ENCODE measurements around the gene SLC28A3.
A peak's percentile ranks its signal among the peaks of the same experiment; 100 is the strongest.

Gene SLC28A3

GRCh38 chr9:84339503-84339902 is 1.1 kb downstream of the SLC28A3 start:
- no peak for DNase-seq

GRCh38 chr9:84338792-84339191 is 1.8 kb downstream of the SLC28A3 start:
- DNase-seq: no peak

- no peak for DNase-seq
Observed at GRCh38 chr9:84337252-84337651, 3.3 kb downstream of the SLC28A3 start.

- DNase-seq: peak; percentile 7
Observed at GRCh38 chr9:84331119-84331809, 9.3 kb downstream of the SLC28A3 start.

GRCh38 chr9:84330246-84330645 is 10.3 kb downstream of the SLC28A3 start:
- DNase-seq: no peak

GRCh38 chr9:84327184-84327583 is 13.4 kb downstream of the SLC28A3 start:
- DNase-seq: no peak

- DNase-seq: no peak
Observed at GRCh38 chr9:84325347-84325973, 15.1 kb downstream of the SLC28A3 start.

GRCh38 chr9:84324811-84325210 is 15.7 kb downstream of the SLC28A3 start:
- DNase-seq: no peak

GRCh38 chr9:84323858-84324257 is 16.7 kb downstream of the SLC28A3 start:
- no peak for DNase-seq

- DNase-seq: no peak
Observed at GRCh38 chr9:84322828-84323227, 17.7 kb downstream of the SLC28A3 start.

- no peak for DNase-seq
Observed at GRCh38 chr9:84320231-84320630, 20.3 kb downstream of the SLC28A3 start.

GRCh38 chr9:84319632-84320031 is 20.9 kb downstream of the SLC28A3 start:
- no peak for DNase-seq

- no peak for DNase-seq
Observed at GRCh38 chr9:84318981-84319380, 21.6 kb downstream of the SLC28A3 start.

GRCh38 chr9:84317563-84317962 is 23.0 kb downstream of the SLC28A3 start:
- no peak for DNase-seq

GRCh38 chr9:84315278-84315877 is 25.2 kb downstream of the SLC28A3 start:
- peak; percentile 37 for DNase-seq

- DNase-seq: no peak
Observed at GRCh38 chr9:84314306-84314705, 26.3 kb downstream of the SLC28A3 start.

GRCh38 chr9:84310883-84311282 is 29.7 kb downstream of the SLC28A3 start:
- no peak for DNase-seq

- no peak for DNase-seq
Observed at GRCh38 chr9:84305497-84306131, 34.9 kb downstream of the SLC28A3 start.

- DNase-seq: no peak
Observed at GRCh38 chr9:84304166-84304565, 36.4 kb downstream of the SLC28A3 start.

GRCh38 chr9:84303061-84303460 is 37.5 kb downstream of the SLC28A3 start:
- no peak for DNase-seq

- DNase-seq: no peak
Observed at GRCh38 chr9:84301851-84302250, 38.7 kb downstream of the SLC28A3 start.

- no peak for DNase-seq
Observed at GRCh38 chr9:84300271-84300670, 40.3 kb downstream of the SLC28A3 start.

GRCh38 chr9:84297162-84297821 is 43.3 kb downstream of the SLC28A3 start:
- no peak for DNase-seq
